ENCODE measurements around the gene GBGT1.
"Not testable (repeated sequence)": the region's sequence is repeated elsewhere in the genome, so short reads cannot be mapped to it uniquely, and the experiment has no call there.

The GBGT1 gene

DNA sequence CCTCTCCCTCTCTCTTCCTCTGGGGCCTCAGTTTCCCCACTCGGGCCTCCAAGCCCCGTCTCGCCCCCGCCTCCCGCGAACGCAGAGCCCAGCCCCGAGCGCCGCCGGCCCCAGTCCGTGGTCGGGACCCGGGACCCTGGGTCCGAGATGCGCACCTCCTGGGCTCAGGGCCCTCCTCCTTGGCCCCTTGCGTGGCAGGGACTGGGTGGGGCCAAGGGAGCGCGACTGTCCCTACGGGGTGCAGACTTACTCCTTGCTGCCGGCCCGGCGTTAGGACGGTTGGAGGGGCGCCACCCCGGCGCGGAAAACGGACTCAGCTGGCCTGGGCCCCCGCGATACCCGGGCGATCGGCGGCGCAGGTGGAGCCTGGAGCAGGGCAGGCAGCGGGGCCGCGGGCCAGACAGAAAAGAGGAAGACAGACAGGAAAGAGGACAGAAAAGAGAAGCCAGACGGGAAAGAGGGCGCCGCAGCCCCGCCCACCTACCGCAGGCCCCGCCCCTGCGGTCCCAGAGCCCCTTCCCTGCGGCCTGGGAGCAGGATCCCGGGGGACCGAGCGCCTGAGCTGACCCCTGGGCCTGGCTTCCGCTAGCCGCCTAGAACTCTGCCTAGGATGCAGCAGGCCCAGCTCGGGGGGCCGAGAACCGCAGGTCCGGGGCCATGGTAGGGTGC, at the start of gene GBGT1:
TSS of gene GBGT1 (minus strand) at position 411 of the 669 bp plus-strand sequence. CDS start 1,502 bp downstream, outside the sequence.
- no peak for FAIRE-seq

DNA sequence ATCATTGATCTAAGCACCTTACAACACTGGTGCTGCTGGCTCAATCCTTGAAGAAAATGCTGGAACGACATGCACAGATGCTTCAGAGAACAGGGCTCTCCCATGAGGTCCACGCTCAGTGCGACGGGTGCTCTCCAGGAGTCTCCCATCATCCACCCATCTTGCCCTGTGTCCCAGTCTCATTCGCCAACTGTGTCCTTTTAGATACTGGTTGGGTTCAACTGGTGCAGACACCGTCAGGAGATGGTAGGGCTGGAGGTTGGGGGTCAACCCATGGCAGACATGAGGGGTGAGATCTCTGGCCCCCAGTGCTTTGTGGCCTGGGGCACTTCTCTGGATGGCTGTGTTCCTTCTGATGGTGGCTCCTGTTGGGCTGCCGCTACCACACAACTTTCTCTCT, 46.9 kb upstream of the GBGT1 start:
- no peak for FAIRE-seq

DNA sequence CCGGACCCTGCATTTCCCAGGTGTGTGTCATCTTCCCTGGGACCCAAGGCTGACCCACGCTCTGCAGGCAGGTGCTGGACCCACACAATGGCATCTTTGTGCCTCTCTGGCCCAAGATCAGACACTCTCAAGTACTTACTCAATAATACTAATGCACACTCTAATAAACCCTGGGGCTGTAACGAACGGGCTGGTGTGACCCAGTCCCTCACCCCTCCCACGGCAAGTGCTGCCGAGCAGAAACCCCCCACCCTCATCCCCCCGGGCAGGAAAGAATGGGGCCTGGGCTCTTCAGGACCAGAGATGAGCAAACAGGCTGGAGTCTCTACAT, 46.5 kb upstream of the GBGT1 start:
- no peak for FAIRE-seq

DNA sequence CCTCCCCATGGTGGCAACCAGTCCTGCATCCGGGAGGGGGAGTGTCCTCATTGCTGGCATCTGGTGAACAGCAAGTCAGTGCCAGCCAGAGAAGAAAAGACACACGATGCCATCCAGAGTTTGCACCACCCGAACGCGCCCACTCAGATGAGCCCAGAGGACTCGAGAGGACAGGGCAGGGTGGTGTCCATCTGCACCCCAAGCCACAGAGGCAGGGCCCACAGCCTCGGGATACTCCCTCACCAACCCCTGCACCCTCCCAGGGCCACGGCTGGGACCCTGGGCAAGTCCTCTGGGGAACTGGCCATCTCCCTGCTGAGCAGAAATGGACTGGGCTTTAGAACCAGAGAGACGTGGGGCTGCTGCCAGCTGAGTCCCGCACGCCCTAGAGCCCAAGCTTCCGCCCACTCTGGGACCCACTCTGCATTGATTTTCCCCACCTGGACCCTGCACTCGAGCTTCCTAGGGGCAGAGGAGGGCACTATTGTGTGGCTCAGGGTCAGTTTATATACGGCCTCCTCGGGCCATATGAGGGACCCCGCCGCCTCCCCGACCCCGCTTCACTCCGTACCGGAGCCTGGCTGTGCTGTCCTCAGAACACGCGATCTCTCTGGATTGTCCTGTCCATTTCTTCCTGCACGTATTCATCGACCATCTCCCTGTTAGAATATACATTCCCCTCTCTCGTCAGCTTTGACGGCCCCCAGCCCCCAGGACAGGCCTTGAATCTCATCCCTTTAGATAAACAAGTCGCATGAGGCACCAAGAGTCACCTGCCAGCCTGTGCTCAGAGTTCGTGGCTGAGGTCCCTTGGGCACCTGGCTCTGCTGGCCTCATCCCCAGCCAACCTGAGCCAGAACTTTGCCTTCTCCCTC, 45.9 kb upstream of the GBGT1 start:
- FAIRE-seq, result not testable (repeated sequence)

DNA sequence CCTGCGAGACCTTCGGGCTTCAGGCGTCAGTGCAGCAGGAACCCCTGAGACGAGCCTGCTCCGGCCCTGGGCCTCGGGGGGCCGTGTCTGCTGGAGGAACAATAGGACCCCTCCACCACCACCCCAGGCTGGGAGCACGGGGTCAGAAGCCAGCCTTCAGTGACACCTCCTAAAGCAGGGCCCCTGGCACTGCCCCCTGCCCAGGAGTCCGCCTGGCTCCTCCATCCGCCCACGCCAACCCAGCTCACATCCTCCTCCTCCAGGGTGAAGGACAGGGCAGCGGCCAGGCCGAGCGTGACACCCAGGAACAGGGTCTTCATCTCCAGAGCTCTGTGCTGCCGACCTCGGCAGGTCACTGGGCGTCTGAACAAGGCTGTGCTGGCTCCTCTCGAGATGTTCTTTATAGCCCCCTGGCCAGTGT, 45.2 kb upstream of the GBGT1 start, which contains the start of gene OBP2B:
TSS of gene OBP2B (minus strand) at position 371 of the 421 bp plus-strand sequence. CDS start at position 320, 51 bp downstream.
- not testable (repeated sequence) for FAIRE-seq

DNA sequence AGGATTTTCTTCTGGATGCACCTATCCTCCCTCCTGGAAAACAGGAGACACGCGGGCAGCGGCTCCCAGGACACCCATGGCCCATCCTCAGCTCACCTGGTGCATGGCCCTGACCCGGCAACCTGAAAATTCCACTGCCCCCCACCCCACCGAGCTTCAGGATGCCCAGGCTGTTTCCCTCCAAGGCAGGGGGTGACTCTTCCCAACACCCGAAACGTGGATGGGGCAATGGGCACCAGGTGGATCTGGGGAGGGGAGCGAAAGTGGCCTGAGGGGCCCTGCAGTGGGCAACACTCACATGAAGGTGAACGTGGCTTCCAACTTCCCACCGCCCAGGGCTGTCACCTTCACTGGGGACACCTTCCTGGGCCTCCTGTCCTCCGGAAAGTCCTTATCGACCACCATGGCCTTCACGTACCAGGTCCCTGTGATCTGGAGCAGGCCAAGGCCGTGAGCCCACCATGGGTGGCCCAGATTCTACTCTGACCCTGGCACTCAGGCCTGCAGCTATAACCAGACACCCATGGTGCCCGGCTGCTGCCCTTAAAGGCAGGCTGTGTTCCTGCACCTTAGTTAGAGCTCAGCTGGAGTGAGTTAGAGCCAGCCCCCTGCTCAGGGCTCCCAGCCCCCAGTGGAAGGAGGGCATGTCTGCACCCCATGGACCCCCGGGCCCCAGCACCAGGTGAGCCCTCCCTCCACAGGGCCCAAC, 44.6 kb upstream of the GBGT1 start:
- not testable (repeated sequence) for FAIRE-seq

DNA sequence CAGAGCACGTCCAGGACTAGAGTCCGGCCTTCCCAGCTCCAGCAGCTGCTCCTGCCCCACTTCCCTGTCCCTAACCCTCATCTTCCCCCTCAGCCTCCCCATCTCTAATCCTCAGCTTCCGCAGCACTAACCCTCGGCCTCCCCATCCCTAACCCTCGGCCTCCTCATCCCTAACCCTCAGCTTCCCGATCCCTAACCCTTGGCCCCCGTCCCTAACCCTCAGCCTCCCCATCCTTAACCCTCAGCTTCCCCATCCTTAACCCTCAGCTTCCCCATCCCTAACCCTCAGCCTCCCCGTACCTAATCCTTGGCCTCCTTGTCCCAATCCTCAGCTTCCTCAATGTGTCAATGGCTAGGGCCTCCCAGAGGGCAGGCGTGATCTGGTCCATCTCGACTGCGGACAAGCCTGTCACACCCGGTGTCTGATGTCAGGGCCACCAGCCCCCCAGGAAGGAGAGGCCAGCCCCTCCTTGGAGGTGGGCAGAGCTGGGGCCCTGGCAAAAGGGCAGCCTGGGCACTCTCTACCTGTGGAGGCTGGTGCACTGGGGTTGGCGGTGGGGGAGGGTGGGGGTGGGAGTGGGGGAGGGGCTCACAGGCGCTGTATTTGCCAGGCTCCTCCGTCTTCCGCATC, 43.9 kb upstream of the GBGT1 start:
- no peak for FAIRE-seq

DNA sequence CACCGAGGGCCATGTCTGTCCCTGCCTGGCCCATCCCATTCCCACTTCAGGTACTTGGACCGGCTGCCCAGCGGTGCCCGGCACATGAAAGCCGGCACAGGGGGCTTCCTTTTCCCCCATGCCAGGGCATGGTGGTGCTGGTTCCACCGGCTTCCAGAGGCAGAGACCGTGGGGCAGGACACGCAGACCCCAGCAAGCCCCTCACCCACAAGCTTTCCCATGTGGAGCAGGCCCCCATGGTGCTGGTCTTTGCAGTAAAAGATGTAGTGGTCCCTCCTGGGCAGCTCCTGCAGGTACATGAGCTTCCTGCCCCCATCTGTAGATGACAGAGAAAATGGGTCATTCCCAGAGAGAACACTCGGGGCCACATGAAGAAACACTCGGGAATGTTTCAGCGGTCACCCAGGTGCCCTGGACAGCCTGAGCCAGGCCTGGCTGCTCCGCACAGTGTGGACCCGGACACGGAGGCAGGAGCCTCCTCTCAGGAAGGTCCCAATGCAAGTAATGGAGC, 43.4 kb upstream of the GBGT1 start:
- FAIRE-seq, result no peak

DNA sequence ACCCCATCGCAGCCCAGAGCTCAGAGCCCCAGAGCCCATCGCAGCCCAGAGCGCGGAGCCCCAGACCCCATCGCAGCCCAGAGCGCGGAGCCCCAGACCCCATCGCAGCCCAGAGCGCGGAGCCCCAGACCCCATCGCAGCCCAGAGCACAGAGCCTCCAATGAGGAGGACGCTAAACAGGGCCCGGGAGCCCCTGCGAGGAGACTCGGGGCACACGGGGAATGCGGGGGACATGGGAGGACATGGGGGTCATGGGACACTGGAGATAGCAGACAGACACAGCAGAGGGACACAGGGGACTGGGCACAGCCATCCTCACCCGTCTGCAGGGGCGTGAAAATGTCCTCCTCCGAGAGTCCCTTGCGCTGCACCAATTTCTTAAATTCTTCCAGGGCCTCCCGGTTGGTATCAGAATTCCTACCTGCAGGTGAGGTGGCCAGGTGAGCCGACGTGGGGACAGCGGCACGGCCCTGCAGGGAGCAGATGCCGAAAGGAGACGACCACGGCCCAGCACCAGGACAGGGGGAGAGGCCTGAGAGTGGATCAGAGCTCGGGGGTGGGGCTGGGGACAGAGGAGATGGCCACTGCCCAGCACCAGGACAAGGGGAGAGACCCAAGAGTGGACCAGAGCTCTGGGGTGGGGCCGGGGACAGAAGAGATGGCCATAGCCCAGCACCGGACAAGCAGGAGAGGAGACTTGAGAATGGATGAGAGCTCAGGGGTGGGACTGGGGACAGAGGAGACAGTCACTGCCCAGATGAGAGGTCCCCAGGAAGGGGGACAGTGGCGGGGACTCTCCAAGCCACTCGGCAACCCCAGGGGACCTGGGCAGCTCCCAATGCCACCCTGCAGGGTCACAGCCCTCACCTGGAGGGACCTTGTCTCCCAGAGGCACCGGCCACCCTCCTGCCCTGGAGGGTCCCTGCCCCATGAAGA, 42.5 kb upstream of the GBGT1 start:
- FAIRE-seq, result no peak

DNA sequence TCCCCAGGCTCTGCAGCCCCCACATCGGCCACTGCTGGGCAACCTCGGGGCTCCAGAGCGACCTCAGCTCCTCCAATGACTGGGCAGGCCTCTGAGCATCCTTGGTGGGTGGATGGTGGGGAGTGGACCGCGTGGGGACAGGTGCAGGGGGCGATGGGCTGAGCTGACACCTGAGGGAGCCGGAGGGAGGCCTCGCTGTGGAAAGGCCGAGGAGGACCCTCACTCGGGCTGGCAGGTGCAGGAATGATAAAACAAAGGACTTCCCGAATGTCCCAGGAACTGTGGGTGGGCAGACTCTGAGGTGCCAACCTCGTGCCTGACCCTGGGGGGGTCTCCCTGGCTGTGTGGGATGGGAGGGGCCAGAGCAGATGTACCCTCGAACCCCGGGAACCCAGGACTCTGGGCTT, 41.8 kb upstream of the GBGT1 start:
- FAIRE-seq, result not testable (repeated sequence)

DNA sequence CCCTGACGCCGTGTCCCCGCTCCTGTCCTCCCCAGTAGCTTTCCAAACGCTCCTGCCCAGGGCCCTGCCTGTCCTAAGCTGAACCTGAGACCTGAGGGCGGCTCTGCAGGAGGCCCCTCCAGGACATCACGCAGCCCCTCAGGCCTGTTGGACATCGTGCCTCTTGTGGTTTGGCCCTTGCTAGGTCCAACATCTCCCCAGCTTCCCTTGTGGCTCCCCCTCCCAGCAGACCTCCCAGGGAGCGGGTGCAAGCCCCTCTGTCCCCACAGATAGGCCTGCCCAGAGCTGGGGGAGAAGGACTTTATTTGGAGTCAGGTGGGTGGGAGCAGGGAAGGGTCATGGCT, 41.3 kb upstream of the GBGT1 start:
- FAIRE-seq, result no peak

DNA sequence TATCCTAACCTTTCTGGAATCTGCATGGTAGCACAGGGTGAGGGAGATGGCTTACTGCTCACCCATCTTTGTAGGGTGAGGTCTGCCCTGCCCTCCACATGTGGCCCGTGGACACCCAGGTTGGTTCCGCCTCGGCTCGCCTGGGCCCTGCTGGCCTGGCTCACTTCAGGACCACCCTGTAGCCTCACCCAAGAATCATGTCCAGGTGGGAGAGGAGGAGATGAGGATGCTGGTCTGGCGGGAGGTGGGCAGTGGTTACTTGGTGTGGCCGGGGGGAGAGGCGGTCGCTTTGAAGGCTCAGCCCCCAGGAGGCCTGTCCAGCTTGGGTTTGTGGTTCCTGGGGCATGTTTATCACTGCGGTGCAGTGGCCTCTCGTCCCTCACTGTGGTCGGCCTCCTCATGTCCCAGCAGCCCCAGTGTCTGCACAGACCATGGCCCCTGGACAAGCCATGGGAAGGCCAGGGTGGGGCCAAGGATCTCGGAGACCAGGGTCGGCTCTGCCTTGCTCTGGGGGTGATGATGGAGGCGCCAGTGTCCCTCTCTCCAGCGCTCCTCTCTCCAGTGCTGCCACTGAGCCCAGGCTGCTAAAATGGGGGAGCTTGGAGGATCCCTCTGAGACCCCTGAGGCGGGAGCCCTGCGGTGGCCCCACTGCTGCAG, 40.8 kb upstream of the GBGT1 start:
- FAIRE-seq, result no peak

DNA sequence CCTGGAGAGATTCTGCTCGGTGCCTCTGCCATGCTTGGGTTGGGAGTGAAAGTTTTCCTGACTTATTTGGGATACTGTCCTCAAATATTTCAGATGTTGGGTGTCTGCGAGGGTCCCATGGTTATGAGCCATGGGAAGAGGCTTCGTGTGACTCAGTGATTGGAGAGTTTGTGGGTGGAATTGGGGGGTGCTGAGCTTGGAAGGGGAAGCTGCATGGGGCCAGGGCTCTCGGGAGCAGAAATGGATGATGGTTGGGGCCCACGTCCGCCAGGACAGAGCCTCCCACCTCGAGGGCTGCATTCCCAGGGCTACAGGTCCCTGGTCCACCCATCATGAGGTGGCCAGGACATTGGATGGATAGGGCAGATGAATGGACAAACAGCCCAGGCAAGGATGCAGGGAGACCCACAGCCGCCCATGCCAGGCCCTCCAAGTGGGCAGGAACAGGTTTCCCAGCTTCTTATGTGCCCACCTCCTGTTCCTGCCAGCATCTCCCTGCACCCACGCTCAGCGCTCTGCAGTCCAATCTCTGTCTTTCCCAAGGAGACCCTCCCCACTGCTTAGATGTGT, 39.9 kb upstream of the GBGT1 start:
- no peak for FAIRE-seq

DNA sequence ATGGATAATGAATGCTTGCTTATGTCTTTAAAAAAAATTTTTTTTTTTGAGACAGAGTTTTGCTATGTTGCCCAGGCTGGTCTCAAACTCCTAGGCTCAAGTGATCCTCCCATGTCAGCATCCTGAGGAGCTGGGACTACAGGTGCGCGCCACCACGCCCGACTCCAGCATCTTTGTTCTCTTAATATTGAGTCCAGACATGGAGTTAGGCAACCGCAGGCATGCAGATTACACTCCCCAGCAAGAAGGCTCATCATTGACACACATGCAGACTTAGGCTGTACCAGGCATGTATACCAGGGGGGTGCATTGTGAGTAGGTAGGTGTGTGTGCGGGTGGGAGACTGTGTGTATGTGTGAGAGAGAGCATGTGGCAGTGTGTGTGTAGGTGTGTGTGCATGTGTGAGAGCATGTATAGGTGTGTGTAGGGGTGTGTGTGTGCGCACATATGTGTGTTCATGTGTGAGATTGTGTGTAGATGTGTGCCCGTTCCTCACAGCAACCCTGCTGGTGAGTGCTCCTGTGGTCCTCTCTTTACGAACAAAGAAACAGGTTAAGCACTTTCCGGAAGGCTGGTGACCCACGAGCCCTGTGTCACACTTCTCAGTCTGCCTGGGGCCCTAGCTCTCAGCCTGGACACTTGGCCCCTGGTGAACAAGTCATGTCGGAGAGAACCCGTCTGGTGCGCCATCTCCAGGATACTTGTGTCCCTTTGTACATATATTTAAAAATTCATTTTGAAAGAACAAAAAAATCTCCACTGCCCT, 39.2 kb upstream of the GBGT1 start:
- no peak for FAIRE-seq

DNA sequence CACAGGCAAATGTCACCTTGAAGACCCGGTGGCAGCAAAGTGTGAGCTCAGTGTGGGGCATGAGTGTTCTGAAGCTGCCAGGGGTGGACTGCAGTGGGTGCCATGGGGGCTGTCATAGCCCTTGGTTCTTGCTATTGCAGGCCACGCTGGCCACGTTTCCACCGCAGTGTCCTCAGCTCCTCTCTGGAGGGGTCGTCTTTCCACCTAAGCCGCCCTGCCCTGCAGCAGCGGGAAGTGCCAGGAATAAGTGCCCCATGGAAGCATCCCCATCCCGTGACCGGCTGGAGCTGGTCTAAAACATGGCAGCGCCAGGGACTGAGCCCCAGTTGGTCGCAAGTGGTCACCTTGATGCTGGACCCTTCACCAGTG, 38.4 kb upstream of the GBGT1 start:
- no peak for FAIRE-seq

DNA sequence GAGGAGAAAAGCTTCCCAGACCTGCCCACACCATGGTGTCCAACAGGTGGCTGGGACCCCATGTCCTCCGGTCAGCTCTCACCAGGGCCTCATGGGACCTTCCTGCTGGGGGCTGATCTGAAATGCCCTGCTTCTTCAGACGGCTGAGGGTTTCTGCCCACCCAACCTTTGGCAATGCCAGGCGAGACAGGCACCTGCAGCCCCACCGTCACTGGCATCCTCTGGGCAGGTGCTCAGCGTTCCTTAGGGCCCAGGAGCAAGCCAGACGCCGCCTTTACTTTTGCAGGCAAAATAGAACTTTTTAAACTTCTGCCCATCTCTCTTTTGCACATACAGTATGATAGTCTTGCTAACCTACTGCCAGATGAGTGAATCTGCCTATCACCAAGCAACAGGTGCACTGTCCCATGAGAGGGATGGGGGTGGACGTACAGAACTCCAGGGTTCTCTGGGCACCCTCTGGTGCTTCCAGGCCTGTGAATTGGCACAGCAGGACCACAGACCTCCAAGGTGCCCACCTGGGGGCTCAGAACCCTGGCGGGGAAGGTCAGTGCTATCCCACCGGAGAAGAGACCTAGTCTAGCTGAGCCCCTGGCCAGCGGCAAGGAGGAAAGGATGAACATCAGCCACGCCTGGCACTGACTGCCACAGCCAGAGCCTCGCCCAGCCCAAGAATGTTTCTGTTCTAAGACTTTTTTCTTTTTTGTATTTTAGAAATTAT, 37.9 kb upstream of the GBGT1 start:
- no peak for FAIRE-seq

DNA sequence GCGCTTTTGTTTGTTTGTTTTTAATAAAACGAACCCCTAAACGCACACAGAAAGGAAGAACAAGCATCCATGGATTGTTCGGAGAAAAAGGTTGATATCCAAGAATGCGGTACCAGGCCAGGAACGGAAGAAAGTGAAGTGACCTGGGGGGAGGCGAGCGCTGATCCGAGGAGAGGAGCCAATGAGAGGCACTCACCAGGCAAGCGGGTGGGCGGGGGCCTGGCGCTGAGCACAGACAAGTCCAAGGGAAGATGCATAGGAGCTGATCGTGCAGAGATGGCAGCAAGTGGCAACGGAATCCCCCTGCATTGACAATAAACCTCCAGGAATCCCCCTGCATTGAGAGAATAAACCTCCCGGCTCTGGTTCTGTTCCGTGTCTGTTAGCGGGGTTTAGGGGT, 36.9 kb upstream of the GBGT1 start:
- FAIRE-seq, result no peak

DNA sequence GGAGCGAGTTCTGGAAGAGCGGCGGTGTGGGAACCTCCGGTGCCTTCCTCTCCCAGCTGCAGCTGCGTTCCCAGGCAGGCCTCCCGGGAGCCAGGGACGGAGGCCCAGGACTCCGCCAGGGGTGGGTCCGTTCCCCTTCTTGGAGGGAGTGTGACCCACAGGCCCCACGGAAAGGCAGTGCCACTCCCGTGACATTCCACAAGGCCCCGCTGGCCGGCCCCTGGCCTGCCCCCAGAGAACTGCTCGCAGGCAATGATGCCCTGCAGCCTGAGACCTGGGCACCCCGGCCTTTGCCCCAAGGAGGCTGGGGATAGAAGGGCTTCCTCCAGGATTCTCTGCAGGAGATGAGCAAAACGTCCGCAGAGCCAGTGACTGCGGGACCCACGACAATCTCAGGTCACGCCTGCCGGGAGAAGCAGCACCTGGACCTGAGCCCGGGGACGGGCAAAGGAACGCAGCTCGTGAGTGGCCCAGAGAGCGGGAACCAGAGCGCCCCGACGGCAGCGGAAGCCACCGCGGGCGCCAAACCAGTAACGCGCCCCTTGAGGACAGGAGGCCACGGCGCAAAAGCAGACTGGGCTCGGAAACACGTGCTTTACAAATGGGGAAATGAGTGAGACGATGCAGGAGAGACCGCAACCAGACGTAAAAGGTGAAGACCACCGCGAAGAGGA, 36.1 kb upstream of the GBGT1 start:
- no peak for FAIRE-seq

DNA sequence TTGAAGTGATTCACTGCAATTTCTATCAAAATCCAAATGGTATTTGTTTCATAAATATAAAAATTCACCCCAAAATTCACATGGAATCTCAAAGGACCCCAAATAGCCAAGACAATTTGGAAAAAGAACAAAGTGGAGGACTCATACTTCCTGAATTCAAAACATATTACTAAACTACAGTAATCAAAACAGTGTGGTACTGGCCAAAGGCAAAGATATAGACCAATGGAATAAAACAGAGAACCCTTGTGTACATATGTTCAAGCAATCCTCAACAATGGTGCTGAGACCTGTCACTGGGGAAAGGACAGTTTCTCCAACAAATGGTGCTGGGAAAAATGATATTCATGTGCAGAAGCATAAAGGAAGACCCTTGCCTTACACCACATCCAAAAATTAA, 31.3 kb upstream of the GBGT1 start:
- FAIRE-seq, result no peak
